ENCODE measurements around the gene DCAF16.

The DCAF16 gene

DNA sequence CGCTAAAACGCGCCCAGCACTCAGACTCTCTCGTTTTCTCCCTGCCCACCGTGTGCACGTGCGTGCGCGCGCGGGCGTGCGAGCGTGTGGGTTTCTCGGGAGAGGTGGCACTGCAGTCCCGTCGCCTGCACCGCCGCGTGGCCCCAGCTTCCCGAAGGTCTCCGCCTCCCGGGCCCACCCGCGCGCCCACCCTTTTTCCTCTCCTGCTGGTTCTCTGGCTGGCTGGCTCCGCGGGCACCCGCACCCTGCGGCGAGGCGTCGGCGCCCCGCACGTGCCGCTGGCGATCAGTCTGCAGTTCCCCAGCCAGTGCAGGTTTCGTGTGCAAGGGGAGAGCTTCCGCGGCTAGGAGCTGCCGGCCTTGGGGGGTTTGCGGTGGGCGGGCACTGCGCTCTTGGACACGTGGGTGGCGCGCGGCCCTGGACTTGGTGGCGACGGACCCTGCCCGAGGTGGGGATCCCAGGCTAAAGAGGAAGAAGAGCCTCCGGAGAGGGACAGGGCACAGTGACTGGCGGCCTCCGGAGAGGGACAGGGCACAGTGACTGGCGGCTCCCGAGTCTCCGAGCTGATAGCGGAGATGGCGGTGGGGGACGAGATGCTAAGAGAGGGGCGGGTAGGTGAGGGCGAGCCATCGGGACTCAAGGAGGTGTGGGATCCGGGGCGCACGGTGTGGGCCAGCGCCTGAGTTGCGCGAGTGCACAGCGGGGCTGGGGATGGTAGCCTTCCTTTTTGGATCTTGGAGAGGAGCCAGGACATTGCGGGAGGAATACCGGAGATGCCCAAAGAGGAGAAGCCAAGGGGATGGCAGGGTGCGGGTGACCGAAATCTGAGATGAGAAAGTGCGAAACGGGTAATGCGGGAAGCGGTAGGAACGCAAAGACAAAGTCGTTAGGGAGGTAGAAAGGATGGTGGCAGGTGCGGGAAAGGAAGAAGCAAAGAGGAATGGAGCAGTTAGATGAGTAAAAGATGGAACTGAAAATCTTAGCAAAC, 29.0 kb downstream of the DCAF16 start, which contains the start of gene FAM184B:
TSS of gene FAM184B (minus strand) at position 322 of the 988 bp plus-strand sequence. CDS start 322 bp downstream, outside the sequence.
- no peak for DNase-seq

- DNase-seq: no peak
Measured at GRCh38 chr4:17780501-17781299, 29.9 kb downstream of the DCAF16 start.

DNA sequence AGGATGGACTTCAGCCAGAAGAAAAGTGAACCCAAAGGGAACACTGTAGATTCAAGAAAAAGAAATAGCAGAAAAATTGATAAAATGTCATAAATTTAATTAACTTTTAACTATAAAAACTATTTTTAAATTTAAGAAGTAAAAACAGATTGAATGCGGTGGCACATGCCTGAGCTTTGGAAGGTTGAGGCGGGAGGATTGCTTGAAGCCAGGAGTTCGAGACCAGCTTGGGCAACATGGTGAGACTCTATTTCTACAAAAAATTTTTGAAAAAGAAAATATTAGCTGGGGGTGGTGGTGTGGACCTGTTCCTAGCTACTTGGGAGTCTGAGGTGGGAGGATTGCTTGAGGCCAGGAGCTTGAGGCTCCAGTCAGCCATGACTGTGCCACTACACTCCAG, 32.1 kb downstream of the DCAF16 start:
- no peak for DNase-seq

- DNase-seq: no peak
Measured at GRCh38 chr4:17773135-17773698, 37.3 kb downstream of the DCAF16 start.

DNA sequence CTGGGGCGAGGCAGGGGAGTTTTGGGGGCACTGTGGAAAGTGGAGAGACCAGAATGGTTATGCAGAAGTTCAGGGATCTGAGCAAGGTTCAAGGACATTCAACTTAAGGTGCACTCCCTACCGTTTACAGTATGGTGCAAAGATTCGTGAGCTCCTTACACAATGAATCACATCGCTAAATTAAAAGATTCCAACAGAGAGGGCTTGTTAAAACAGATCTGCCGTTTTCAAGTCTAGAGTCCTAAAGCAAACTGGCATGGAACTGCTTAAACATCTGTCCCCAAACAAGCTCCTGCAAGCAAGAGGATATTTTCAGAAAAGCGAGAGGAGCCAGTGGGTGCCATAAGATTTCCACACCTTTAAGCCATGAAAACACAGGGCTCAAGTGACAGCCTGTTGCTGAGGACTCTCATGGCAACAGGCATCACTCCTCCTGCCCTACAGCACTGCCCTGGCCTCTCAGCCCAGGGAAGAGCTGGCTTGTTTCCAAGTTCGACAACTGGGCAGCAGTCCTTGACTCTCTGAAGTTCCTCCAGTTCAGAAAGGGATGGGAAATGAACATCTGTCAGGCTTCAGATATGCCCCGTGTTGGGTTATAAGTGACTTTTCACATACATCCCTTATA, 39.2 kb downstream of the DCAF16 start:
- no peak for DNase-seq

DNA sequence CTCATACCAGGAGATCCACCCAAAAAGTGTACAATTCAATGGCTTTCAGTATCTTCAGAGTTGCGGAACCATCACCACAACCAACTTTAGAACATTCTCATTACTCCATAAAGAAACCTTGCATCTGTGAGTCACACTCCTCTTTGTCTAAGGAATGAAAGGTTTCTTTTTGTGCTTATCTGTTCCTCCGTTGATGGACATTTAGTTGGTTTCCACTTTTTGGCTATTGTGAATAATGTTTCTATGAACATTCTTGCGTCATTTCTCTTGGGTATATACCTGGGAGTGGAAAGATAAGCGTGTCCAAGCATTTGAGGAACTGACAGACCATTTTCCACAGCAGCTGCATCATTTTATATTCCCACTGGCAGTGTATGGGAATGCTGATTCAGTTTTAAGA, 39.7 kb downstream of the DCAF16 start:
- DNase-seq: no peak

DNA sequence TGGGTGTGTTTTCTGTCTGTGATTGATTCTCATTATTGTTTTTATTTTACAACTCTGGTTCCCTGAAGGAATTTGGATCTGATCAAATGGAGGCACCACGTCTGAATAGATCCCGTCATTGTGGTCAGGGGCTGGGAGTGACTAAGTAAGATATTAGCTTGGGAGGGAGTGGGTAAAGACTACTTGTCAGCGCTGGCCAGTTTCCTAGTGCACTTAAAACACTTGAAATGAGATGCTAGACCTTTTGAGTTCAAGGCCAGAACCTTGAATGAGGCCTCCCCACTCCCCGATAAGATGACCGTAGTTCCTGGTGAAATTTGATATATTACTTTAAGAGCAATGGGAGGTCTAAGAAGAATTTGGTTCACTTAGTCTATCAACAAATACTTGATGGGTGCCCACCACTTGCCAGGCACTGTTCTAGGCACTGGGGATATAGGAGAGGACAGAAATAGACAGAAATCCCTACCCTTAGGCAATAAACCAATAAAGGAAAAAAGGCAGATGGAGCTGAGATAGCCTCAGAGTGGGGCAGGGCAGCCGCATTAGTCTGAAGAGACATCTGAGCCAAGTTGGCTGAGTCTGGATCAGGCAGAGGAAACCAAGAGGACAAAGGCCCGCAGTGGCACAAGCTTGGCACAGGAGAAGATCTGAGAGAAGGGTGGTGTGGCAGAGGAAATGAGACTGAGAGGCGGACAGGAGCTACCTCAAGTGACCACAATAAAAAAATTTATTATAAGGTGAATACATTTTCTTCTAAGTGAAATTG, 41.0 kb downstream of the DCAF16 start:
- no peak for DNase-seq

DNA sequence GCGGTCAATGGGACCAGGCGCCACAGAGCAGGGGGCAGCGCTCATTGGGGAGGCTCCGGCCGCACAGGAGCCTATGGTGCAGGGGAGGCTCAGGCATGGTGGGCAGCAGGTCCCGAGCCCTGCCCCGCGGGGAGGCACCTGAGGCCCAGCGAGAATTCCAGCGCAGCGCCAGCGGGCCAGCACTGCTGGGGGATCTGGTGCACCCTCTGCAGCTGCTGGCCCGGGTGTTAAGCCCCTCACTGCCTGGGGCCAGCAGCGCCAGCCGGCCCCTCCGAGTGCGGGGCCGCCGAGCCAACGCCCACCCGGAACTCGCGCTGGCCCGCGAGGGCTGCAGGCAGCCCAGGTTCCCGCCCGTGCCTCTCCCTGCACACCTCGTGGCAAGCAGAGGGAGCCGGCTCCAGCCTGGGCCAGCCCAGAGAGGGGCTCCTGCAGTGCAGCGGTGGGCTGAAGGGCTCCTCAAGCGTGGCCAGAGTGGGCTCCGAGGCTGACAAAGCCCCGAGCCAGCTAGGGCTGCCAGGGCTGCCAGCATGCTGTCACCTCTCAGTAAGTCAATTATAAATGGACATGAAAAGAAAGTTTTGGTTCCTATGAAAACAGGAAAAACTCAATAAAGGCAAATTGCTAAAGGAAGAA, 43.6 kb downstream of the DCAF16 start:
- no peak for DNase-seq

- no peak for DNase-seq
Measured at GRCh38 chr4:17765514-17766286, 44.9 kb downstream of the DCAF16 start.

DNA sequence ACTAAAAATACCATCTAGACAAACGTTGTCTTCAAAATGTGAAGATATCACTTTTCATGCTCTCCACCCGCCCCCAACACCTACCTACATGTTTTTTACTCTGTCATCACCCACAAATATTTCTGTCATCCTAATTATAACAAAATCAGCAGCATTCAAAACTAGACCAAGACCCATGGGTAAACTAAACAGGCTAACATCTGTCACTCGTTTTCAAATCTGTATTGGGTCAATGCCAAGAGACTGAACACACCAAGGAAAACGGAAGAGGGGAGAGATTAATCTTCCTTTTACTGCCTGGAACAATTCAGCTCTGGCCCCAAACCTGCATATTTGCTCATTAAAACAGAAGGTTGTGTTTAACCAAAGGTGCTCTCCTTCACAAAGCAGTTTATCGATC, 46.6 kb downstream of the DCAF16 start:
- DNase-seq: no peak

GRCh38 chr4:17763416-17763815, 47.1 kb downstream of the DCAF16 start:
- no peak for DNase-seq

DNA sequence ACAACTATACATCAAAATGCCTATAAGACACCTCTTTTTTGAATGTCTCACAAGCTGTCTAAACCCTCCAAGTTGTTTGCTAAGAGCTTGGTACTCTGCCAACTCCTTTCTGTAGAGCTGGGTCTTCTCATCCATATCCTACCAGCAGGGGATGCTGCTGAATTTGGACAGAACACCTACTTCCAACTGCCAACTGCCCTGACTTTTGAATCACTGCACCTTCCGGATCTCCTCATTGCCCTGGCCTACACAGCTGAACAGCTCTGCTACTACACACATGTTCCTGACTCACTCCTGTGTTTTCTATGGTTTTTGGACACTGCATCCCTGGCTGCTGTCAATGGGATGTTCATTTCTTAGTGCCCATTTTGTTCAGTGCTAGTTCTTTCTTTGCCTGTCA, 47.8 kb downstream of the DCAF16 start:
- DNase-seq: peak; percentile 1

GRCh38 chr4:17761062-17761461, 49.5 kb downstream of the DCAF16 start:
- DNase-seq: no peak

DNA sequence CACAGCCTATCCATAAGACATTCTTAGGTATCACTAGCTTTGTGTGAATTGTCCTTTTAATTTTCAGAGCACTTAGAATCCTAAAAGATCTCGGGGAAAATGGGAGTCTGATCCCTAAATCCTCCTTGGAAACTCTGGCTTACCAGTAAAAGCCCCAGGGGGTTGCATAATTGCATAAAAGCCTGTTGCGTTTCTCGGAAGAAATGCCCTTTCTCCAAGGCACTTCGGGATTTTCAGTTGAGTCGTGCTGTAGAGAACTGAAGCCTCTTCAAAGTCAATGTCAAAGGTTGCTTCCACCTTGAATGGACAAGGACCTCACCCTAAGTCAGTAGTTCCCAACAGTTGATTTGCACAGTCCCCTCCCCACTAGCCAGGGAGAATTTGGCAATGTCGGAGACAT, 49.9 kb downstream of the DCAF16 start:
- DNase-seq: no peak

DNA sequence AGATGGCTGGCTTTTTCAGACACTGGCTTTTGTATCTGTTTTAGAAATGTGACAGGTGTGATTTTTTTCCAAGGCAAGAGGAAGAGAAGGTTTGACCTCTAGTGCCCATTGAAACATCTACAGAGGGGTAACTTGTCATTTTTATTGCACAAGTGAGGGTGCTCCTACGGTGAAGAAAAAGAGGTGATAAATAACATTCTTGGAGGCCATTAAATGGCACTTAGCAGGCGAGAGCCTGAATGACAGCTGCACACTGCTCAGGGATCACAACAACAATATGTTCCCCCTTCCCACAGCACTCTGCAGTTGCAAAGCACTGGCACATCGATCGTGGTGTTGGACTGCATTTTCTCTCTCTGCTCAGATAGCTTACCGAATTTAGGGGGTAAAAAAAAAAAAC, 52.1 kb downstream of the DCAF16 start:
- DNase-seq: no peak

DNA sequence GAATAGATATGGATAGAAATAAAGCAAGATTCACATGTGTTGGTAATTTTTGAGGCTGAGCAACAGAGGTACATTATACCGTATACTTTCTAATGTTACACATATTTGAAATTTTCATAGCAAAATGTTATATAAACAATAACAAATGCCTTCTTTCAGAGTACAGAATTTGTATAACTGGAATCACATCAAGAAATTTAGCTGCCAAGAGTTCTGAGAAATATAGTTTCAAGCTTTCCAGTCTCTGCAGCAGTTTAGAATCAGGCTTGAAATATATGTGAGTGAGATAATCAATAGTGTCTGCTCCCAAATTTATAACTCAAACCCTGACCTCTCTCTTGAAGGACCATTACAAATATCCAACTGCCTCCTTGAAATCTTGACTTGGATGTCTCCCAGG, 52.9 kb downstream of the DCAF16 start:
- no peak for DNase-seq

DNA sequence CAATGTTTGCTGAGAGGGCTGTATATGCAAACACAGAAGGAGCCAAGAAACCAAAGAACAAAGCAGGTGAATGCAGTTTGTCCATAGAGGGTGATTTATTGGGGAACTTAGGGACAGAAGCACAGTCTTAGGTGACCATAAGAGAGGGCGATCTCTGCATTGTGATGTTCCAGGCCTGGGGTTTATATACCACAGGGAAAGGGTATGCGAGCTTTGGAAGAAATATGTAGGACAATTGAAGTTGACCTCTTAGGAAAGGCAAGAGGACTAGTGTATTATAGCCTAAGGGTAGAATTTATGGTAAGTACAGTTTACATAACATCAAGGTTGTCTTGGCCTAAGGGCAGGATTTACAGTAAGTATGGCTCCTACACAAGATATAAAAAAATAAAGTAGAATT, 56.9 kb downstream of the DCAF16 start:
- DNase-seq: no peak

Data from CD4-positive, alpha-beta T cell treated with Interleukin-4 for 4 hours (primary cell).